Kidney (tissue), 14 donors: ENCODE measurements around the gene MTCL1. TPM values are rescaled to one million over a fixed set of nuclear protein-coding genes. Genes with fewer than 3 reads are reported as not detected.

Experiments
- DNase-seq, 5 donors: peaks; one replicate each; pipeline ENCODE4 v3.0.0-alpha.2; 2013 to 2020
- FAIRE-seq: peaks from 2 replicates; lab custom pipeline; 2012; peaks lifted over from hg19 to GRCh38; lab: Jason Lieb, UNC
- H3K27ac ChIP-seq, 2 donors: one replicate each; pipeline ENCODE4 v1.7.0; 2013; ENCODE audit warnings: low read depth in 2 of 2, low read length in 2 of 2, inconsistent platforms in 1 of 2
- H3K27me3 ChIP-seq: one replicate; pipeline ENCODE4 v1.7.1; 2013; ENCODE audit warnings: low read length, inconsistent platforms; ENCODE audit not compliant: control insufficient read depth, insufficient read depth
- H3K36me3 ChIP-seq, 3 donors: one replicate each; pipeline versions ENCODE4 v1.7.0 to v1.7.1; 2013; ENCODE audit warnings: low read length in 3 of 3, control low read depth in 1 of 3, inconsistent platforms in 1 of 3; ENCODE audit not compliant: insufficient read depth in 3 of 3, control insufficient read depth in 2 of 3
- H3K4me1 ChIP-seq, 3 donors: one replicate each; pipeline versions ENCODE4 v1.7.0 to v1.7.1; 2013; ENCODE audit warnings: low read length in 3 of 3, inconsistent platforms in 1 of 3, low read depth in 1 of 3; ENCODE audit not compliant: control insufficient read depth in 2 of 3, insufficient read depth in 2 of 3
- H3K4me3 ChIP-seq, 3 donors: one replicate each; pipeline versions ENCODE4 v1.7.0 to v1.8.1; 2013; ENCODE audit warnings: low read length in 3 of 3, control low read depth in 1 of 3, inconsistent platforms in 1 of 3
- H3K9ac ChIP-seq, 3 donors: one replicate each; pipeline versions ENCODE4 v1.7.0 to v1.7.1; 2013; ENCODE audit warnings: low read length in 3 of 3, control low read depth in 1 of 3, inconsistent platforms in 1 of 3
- H3K9me3 ChIP-seq, 3 donors: one replicate each; pipeline versions ENCODE4 v1.7.0 to v1.7.1; 2013; ENCODE audit warnings: low read length in 3 of 3, control low read depth in 1 of 3, inconsistent platforms in 1 of 3; ENCODE audit not compliant: control insufficient read depth in 2 of 3, insufficient read depth in 1 of 3
- CTCF ChIP-seq: IDR thresholded peaks from 3 replicates; pipeline ENCODE4 v1.5.1; 2012; ENCODE audit warnings: mild to moderate bottlenecking, moderate library complexity, borderline replicate concordance; ENCODE audit not compliant: insufficient read depth; ENCODE audit errors: extremely low read depth
- intact Hi-C: fragments of 100-400 bp; cut with DNase I; formaldehyde crosslinking; loops from one replicate; pipeline ENCODE4 v1.11.1; 2022
- polyA plus RNA-seq: library from polyadenylated mRNA; stranded (reverse); fragments of 350-450 nt; fragmentation: Illumina TruSeq; extraction: RNeasy Lipid Tissue Mini Kit (QIAGEN cat#74804); gene quantifications from one replicate; pipeline ENCODE4 v1.2.3, GENCODE V29; 2014; ENCODE audit warnings: low read depth, low replicate concordance; ENCODE audit not compliant: insufficient read depth
- total RNA-seq: library from RNA; stranded (reverse); fragmentation: NEBNext Ultra II Directional; extraction: Animal tissue kit (Norgen Biotek cat#: 25700); gene quantifications from one replicate; pipeline ENCODE4 v1.2.1, GENCODE V29; 2021
- donor health status: control.
- donor health status: control.
- donor health status: control.
- donor health status: control.
- donor health status: control.
- donor health status: DM: yes; HTN: yes; CAD: no.
- donor health status: Normal renal cell carcinoma (clear cell type).

The MTCL1 gene
- total and polyA plus RNA-seq, 2 donors from 2014 or later: 2.5 to 15.3 TPM

GRCh38 chr18:8708670-8709069 lies 3.3 kb downstream of the MTCL1 start:
- FAIRE-seq: no peak
- TF ChIP-seq CTCF: no peak

GRCh38 chr18:8709248-8710059 lies 4.1 kb downstream of the MTCL1 start:
- Histone ChIP-seq H3K4me1 (peaks cover 0 to 4% (median 3%) of the 10 kb centered on the region in 3 donors), H3K27ac (no peak overlapping the region), H3K9ac (no peak overlapping the region), H3K4me3 (no peak overlapping the region), H3K27me3 (no peaks in the 10 kb centered on the region), H3K9me3 (no peaks in the 10 kb centered on the region), H3K36me3 (no peaks in the 10 kb centered on the region)
- FAIRE-seq (no peak), DNase-seq (no peak)
- no peak for TF ChIP-seq CTCF
- intact Hi-C loops: no loop called here

More at GRCh38 chr18:8708670-8709069, 3.3 kb downstream of the MTCL1 start:
- intact Hi-C loops: no loop called here
- no peak overlapping the region for H3K27ac ChIP-seq
- H3K27me3 ChIP-seq: no peaks in the 10 kb centered on the region
- H3K4me1 ChIP-seq: peaks cover 0 to 9% (median 3%) of the 10 kb centered on the region in 3 donors
- no peaks in the 10 kb centered on the region for H3K36me3 ChIP-seq
- no peak overlapping the region for H3K4me3 ChIP-seq
- no peak for DNase-seq
- no peak overlapping the region for H3K9ac ChIP-seq
- H3K9me3 ChIP-seq: no peaks in the 10 kb centered on the region

GRCh38 chr18:8711736-8712135 lies 6.4 kb downstream of the MTCL1 start:
- FAIRE-seq (no peak), DNase-seq (no peak)
- Histone ChIP-seq H3K4me1 (peaks cover 0 to 2% (median under 1%) of the 10 kb centered on the region in 3 donors), H3K36me3 (no peaks in the 10 kb centered on the region), H3K4me3 (no peak overlapping the region), H3K9me3 (no peaks in the 10 kb centered on the region), H3K27ac (no peak overlapping the region), H3K27me3 (no peaks in the 10 kb centered on the region), H3K9ac (no peak overlapping the region)
- intact Hi-C loops: no loop called here
- TF ChIP-seq CTCF: no peak
